ENCODE data around the gene ANKDD1B. TPM values are rescaled to one million over a fixed set of nuclear protein-coding genes. Genes with fewer than 3 reads are reported as not detected.
"Not testable (repeated sequence)": the region's sequence is repeated elsewhere in the genome, so short reads cannot be mapped to it uniquely, and the experiment has no call there.

The ANKDD1B gene
- total RNA-seq, 2 donors from 2014 or later = 1.6 TPM; not detected in 1

DNA sequence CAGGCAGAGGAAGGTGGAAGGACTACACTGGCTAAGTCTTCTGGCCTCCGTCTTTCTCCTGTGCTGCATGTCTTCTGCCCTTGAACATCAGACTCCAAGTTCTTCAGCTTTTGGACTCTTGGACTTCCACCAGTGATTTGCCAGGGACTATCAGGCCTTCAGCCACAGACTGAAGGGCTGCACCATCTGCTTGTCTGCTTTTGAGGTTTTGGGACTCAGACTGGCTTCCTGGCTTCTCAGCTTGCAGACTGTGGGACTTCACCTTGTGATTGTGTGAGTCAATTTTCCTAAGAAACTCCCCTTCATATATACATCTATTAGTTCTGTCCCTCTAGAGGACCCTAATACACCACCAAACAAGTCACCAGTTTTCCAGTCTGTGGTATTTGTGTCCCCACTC is 9.7 kb upstream of the ANKDD1B start:
- Histone ChIP-seq H3K27ac (no peak overlapping the region), H3K36me3 (peaks cover 9% of the 10 kb centered on the region), H3K27me3 (replicated peaks; ENCODE audit: insufficient read depth) (no peaks in the 10 kb centered on the region), H3K9me3 (no peaks in the 10 kb centered on the region), H3K4me1 (ENCODE audit: control insufficient read depth in 1 of 2, low read depth in 2 of 2) (no peaks in the 10 kb centered on the region), H3K4me3 (no peak overlapping the region)
- TF ChIP-seq, protein P1, sequence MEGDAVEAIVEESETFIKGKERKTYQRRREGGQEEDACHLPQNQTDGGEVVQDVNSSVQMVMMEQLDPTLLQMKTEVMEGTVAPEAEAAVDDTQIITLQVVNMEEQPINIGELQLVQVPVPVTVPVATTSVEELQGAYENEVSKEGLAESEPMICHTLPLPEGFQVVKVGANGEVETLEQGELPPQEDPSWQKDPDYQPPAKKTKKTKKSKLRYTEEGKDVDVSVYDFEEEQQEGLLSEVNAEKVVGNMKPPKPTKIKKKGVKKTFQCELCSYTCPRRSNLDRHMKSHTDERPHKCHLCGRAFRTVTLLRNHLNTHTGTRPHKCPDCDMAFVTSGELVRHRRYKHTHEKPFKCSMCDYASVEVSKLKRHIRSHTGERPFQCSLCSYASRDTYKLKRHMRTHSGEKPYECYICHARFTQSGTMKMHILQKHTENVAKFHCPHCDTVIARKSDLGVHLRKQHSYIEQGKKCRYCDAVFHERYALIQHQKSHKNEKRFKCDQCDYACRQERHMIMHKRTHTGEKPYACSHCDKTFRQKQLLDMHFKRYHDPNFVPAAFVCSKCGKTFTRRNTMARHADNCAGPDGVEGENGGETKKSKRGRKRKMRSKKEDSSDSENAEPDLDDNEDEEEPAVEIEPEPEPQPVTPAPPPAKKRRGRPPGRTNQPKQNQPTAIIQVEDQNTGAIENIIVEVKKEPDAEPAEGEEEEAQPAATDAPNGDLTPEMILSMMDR (IDR thresholded peaks at IDR 0.05) = no peak
- no peak for DNase-seq (ENCODE audit: low spot score)
- no peak for ATAC-seq (ENCODE audit: insufficient number of reproducible peaks, low FRiP score, low read depth)

DNA sequence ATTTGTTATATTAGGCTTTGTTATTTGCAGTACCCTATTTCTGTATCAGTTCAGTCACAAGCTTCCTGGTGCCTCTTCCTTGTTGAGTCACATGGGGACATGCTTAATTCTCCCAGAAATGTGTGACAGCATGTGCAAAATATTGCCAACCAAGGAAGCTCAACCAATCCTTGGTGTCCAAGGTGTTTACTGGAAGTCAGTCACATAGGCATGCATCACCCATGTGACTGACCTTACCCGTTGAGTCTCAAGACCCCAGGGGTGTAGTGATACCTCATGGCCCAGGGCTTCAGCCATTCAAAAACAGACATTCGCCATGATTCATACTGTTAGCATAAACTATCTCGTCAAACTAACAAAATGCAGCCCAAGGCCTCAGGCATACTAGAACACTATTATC is 9.3 kb upstream of the ANKDD1B start:
- Histone ChIP-seq H3K9me3 (no peaks in the 10 kb centered on the region), H3K4me3 (no peak overlapping the region), H3K36me3 (peaks cover 9% of the 10 kb centered on the region), H3K27ac (no peak overlapping the region), H3K27me3 (replicated peaks; ENCODE audit: insufficient read depth) (no peaks in the 10 kb centered on the region), H3K4me1 (ENCODE audit: control insufficient read depth in 1 of 2, low read depth in 2 of 2) (no peaks in the 10 kb centered on the region)
- TF ChIP-seq, protein P1 (IDR thresholded peaks at IDR 0.05) = no peak
- ATAC-seq (ENCODE audit: insufficient number of reproducible peaks, low FRiP score, low read depth) (no peak), DNase-seq (ENCODE audit: low spot score) (no peak)

DNA sequence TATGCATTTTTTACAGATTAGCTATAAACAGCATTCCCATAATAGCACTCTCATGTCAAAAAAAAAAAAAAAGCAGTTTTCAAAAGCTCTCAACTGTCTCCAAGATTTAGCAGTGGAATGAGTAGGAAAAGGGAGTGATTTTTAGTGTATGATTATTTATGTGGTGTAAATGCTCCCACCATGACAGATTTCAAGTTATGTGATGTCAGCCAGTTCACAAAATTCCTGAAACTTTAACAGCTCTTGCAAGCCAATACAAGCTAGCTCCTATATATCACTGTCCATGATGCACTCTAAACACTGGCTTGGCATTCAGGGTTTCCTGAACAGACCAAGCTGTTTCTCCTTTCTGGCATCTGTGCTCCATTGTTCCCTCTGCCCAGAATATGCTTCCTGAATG is 7.9 kb upstream of the ANKDD1B start:
- Histone ChIP-seq H3K36me3 (peaks cover 9% of the 10 kb centered on the region), H3K4me3 (no peak overlapping the region), H3K27me3 (replicated peaks; ENCODE audit: insufficient read depth) (no peaks in the 10 kb centered on the region), H3K4me1 (ENCODE audit: control insufficient read depth in 1 of 2, low read depth in 2 of 2) (no peaks in the 10 kb centered on the region), H3K9me3 (no peaks in the 10 kb centered on the region), H3K27ac (no peak overlapping the region)
- DNase-seq (ENCODE audit: low spot score) (no peak), ATAC-seq (ENCODE audit: insufficient number of reproducible peaks, low FRiP score, low read depth) (no peak)
- TF ChIP-seq, protein P1 (IDR thresholded peaks at IDR 0.05) = no peak

DNA sequence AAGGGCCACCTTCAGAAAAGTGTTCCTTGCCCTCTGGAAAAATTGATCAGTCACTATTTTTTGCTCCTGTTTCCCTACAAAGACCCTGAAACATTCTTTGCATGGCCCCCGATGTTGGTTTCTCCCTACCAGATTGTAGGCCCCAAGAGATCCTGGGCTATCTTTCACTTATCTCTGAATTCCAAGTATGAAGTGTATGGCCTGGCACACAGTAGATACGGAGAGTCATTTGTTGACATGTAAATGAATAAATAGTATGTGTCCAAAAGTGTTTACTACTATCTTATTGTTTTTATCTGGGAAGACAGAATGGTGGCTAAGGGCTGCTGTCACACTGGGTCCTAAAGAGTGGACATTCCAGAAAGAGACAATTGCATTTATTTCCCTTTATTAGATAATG is 7.4 kb upstream of the ANKDD1B start:
- no peak for DNase-seq (ENCODE audit: low spot score)
- no peak overlapping the region for H3K27ac ChIP-seq
- H3K9me3 ChIP-seq = no peaks in the 10 kb centered on the region
- H3K4me1 ChIP-seq (ENCODE audit: control insufficient read depth in 1 of 2, low read depth in 2 of 2) = no peaks in the 10 kb centered on the region
- H3K36me3 ChIP-seq = peaks cover 9% of the 10 kb centered on the region
- TF ChIP-seq, protein P1 (IDR thresholded peaks at IDR 0.05) = no peak
- ATAC-seq (ENCODE audit: insufficient number of reproducible peaks, low FRiP score, low read depth) = no peak
- H3K27me3 ChIP-seq (replicated peaks; ENCODE audit: insufficient read depth) = no peaks in the 10 kb centered on the region
- no peak overlapping the region for H3K4me3 ChIP-seq

DNA sequence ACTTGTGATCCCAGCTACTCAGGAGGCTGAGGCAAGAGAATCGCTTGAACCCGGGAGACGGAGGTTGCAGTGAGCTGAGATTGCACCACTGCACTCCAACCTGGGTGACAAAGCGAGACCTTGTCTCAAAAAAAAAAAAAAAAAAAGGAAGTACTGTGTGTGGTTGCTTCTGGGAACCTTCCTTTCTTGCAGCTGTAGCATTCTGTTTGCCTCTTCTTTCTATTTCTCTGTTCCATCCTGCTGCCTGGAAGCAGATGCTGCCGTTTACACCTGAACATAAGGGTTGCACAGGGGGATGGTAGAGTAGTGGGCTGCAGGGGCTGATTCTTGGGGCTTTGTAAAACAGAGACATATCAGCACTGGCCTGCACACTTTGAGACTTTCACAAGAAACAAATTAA is 3.9 kb upstream of the ANKDD1B start:
- not testable (repeated sequence) for H3K27me3 ChIP-seq (replicated peaks; ENCODE audit: insufficient read depth); H3K36me3 ChIP-seq; H3K9me3 ChIP-seq; DNase-seq (ENCODE audit: low spot score); ATAC-seq (ENCODE audit: insufficient number of reproducible peaks, low FRiP score, low read depth); H3K4me3 ChIP-seq; H3K27ac ChIP-seq
- H3K4me1 ChIP-seq (ENCODE audit: control insufficient read depth in 1 of 2, low read depth in 2 of 2) = peaks cover 0 to 10% of the 10 kb centered on the region in 2 donors

DNA sequence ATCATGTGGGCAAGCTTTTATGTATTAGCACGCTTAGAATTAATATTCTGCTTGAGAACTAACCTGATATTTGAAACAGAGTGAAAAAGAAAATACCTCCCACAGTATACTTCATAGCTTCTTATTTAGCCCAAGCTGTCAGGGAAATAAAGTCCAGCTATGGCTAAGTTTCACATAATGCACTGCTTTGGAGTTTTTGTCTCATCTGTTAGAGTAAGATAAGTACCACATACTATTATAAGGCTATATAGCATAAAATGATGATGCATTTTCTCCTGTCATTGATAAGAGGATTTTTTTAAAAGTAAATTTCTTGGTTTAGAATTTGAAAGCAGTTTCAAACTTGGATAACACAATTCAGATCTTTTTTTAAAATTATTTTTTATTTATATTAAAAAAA is 2.4 kb upstream of the ANKDD1B start:
- no peak for DNase-seq (ENCODE audit: low spot score)
- TF ChIP-seq, protein P1 (IDR thresholded peaks at IDR 0.05) = no peak
- ATAC-seq (ENCODE audit: insufficient number of reproducible peaks, low FRiP score, low read depth) = no peak
- Histone ChIP-seq H3K4me3 (no peak overlapping the region), H3K36me3 (peaks cover 4% of the 10 kb centered on the region), H3K4me1 (ENCODE audit: control insufficient read depth in 1 of 2, low read depth in 2 of 2) (peaks cover 0 to 10% of the 10 kb centered on the region in 2 donors), H3K27me3 (replicated peaks; ENCODE audit: insufficient read depth) (no peaks in the 10 kb centered on the region), H3K27ac (no peak overlapping the region), H3K9me3 (no peaks in the 10 kb centered on the region)
